ENCODE data around the gene JAKMIP1.

The JAKMIP1 gene

DNA sequence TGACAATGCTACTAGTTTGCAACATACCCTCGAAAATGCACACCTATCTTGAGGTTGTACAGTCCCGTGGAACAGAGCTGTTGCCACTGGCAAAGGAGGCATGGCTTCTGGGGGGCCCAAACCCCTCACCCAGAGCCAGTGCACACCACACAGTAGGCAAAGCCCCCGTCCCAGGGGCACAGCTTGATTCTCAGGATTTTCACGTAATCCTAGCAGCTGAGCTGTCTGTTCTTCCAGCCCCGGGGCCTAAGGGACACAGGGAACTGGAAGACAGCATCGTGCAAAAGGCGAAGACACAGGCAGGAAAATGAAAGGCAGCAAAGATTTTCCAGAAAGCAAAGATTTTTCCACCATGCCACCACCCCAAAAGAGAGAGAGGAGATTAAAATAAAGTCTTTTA, 77.2 kb downstream of the JAKMIP1 start:
- in situ Hi-C loops (cut with HindIII; ENCODE audit: low sequenced_read_pairs): no loop called here
- DNase-seq (ENCODE audit: low read depth, low spot score): no peak
- TF ChIP-seq, protein P1, sequence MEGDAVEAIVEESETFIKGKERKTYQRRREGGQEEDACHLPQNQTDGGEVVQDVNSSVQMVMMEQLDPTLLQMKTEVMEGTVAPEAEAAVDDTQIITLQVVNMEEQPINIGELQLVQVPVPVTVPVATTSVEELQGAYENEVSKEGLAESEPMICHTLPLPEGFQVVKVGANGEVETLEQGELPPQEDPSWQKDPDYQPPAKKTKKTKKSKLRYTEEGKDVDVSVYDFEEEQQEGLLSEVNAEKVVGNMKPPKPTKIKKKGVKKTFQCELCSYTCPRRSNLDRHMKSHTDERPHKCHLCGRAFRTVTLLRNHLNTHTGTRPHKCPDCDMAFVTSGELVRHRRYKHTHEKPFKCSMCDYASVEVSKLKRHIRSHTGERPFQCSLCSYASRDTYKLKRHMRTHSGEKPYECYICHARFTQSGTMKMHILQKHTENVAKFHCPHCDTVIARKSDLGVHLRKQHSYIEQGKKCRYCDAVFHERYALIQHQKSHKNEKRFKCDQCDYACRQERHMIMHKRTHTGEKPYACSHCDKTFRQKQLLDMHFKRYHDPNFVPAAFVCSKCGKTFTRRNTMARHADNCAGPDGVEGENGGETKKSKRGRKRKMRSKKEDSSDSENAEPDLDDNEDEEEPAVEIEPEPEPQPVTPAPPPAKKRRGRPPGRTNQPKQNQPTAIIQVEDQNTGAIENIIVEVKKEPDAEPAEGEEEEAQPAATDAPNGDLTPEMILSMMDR (IDR thresholded peaks at IDR 0.05; ENCODE audit: low read depth, low read length): no peak
- H3K4me3 ChIP-seq (ENCODE audit: low read depth, low read length): no peak overlapping the region

DNA sequence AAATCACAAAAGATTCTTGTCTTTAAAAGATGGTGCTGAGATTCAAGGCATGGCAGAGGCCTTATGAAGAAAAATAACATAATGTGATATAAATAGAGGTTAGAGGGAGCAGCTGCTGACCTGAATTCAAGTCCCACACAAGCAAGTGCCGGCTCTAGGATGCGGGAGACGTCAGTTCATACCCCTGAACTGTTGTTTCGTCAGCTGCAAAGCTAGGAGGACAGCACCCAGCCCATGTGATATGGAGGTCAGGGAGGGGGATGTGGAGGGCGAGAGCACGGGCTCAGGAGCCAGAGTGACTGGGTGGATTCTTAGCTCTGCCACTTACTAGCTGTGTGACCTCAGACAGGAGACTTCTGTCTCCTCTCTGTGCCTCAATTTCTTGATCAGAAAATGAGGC, 77.9 kb downstream of the JAKMIP1 start:
- DNase-seq (ENCODE audit: low read depth, low spot score): no peak
- H3K4me3 ChIP-seq (ENCODE audit: low read depth, low read length): no peak overlapping the region
- TF ChIP-seq, protein P1 (IDR thresholded peaks at IDR 0.05; ENCODE audit: low read depth, low read length): no peak
- in situ Hi-C loops (cut with HindIII; ENCODE audit: low sequenced_read_pairs): no loop called here

DNA sequence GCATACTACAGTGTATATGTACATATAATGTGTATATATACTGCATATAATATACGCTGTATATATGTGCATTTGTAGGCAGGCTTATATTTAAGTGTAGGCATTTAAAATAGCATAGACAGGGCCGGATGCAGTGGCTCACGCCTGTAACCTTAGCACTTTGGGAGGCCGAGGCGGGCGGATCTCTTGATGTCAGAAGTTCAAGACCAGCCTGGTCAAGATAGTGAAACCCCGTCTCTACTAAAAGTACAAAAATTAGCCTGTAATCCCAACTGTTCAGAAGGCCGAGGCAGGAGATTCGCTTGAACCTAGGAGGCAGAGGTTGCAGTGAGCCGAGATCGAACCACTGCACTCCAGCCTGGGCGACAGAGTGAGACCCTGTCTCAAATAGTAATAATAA, 78.4 kb downstream of the JAKMIP1 start:
- no peak for DNase-seq (ENCODE audit: low read depth, low spot score)
- TF ChIP-seq, protein P1 (IDR thresholded peaks at IDR 0.05; ENCODE audit: low read depth, low read length): no peak
- no peak overlapping the region for H3K4me3 ChIP-seq (ENCODE audit: low read depth, low read length)
- in situ Hi-C loops (cut with HindIII; ENCODE audit: low sequenced_read_pairs): no loop called here

DNA sequence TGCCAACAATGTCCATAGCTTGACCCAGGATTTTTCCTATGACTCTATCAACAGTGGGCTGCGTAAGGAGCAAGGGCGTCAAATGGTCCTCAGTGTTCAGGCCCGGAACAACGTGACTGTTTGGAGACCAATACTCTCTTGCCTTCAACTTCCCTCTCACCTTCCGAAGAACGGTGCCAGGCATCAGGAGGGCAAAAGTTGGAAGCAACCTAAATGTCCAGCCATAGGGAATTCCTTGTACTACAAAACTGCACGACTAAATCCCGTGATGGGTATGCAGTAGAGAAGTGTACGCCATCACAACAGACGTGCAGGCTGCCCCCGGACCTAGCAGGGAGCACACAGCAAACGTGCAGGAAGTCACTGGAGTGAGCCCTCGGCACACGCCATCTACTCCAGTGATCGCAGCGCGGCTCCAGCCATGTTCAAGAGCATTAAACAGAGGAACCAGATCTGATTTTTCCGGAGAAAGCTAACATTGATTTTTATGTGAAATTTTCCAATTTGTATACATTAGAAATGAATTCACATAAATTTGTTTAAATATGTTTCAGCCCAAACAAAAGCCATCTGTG, 79.0 kb downstream of the JAKMIP1 start:
- TF ChIP-seq, protein P1 (IDR thresholded peaks at IDR 0.05; ENCODE audit: low read depth, low read length): no peak
- in situ Hi-C loops (cut with HindIII; ENCODE audit: low sequenced_read_pairs): no loop called here
- no peak for DNase-seq (ENCODE audit: low read depth, low spot score)
- no peak overlapping the region for H3K4me3 ChIP-seq (ENCODE audit: low read depth, low read length)

DNA sequence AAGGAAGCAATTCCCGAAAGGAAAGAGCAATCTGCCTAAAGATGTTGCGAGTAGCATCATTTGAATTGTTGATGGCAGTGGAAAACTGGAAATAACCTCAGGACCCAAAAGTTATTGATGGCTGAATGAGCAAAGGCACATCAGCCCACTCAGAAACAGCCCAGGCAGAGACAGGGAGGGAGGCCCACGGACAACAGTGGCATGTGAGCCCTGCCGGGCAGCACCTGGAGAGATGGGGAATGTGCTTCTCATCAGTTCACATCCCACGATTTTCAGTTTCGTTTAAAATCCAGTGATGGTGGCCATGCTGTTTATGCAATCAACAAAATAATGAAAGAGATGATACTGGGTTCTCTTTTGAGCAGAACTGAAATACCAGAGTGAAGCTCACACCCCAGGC, 80.0 kb downstream of the JAKMIP1 start:
- in situ Hi-C loops (cut with HindIII; ENCODE audit: low sequenced_read_pairs): no loop called here
- TF ChIP-seq, protein P1 (IDR thresholded peaks at IDR 0.05; ENCODE audit: low read depth, low read length): no peak
- DNase-seq (ENCODE audit: low read depth, low spot score): no peak
- no peak overlapping the region for H3K4me3 ChIP-seq (ENCODE audit: low read depth, low read length)

DNA sequence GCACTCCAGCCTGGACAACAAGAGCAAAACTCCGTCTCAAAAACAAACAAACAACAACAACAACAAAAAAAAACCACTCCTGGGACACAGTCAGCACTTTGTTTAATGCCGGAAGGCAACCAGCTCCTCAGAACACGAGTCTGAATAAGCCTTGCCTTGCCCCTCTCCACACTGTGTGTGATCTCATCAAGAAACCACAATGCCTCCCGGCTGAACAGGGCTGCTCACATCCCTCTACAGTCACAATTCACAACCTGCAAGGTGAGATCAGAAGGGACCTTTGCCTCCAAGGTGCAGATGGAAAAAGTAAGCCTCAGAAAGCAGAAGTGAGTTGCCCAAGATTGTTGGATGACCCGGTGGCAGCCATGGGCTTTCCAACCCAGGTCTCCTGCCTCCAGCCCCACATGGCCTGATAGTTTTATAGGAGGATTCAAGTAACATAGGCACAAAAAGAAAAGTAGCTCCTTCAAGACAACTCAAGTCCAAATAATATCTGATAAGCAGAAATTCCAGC, 80.8 kb downstream of the JAKMIP1 start:
- in situ Hi-C loops (cut with HindIII; ENCODE audit: low sequenced_read_pairs): no loop called here
- no peak overlapping the region for H3K4me3 ChIP-seq (ENCODE audit: low read depth, low read length)
- DNase-seq (ENCODE audit: low read depth, low spot score): no peak
- TF ChIP-seq, protein P1 (IDR thresholded peaks at IDR 0.05; ENCODE audit: low read depth, low read length): no peak
